ENCODE measurements around the gene SAP25. TPM values are rescaled to one million over a fixed set of nuclear protein-coding genes. Genes with fewer than 3 reads are reported as not detected.
"Not testable (repeated sequence)": the region's sequence is repeated elsewhere in the genome, so short reads cannot be mapped to it uniquely, and the experiment has no call there.

Gene SAP25
- total RNA-seq, 1 experiment from 2014 or later: not detected

DNA sequence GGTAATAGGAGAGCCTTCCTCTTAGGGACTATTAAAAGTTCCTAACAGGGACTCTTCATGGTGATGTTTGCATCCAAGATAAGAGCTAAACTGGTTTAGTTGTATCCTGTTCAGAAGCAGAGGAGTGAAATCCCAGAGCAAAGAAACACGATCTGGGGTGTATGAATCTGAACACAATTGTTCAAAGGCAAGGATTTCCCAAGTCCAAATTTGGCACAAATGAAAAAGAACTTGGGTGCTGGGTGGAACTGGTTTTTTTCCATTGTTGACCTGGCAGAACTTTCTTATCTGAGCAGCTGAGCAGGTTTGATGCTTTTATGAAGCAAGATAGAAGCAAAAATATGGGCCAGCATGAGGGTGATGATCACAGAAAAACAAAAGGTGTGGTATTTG lies 28.7 kb downstream of the SAP25 start:
- in situ Hi-C loops (cut with HindIII; ENCODE audit: low sequenced_read_pairs): no loop called here
- peak; percentile 78 for DNase-seq (ENCODE audit: low spot score)

DNA sequence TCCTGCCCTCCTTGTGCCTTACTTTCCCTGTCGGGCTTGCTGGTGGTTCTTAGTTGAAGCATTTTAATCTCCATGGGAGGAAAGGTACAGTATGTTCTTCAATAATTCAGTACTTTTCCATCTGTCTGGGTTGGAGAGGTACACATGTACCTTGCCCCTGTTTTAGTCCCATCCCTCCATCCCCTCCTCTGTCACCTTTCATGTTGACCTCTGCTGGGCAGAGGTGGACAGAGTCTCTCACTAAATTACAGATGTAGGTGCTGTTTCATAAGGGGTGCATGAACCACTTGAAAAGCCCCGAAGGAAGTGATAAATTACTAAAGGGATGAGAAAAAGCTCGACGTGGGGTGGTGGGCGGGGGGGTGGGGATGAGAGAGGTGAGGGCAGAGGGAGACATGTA lies 29.3 kb downstream of the SAP25 start:
- in situ Hi-C loops (cut with HindIII; ENCODE audit: low sequenced_read_pairs): no loop called here
- DNase-seq (ENCODE audit: low spot score): peak; percentile 39

DNA sequence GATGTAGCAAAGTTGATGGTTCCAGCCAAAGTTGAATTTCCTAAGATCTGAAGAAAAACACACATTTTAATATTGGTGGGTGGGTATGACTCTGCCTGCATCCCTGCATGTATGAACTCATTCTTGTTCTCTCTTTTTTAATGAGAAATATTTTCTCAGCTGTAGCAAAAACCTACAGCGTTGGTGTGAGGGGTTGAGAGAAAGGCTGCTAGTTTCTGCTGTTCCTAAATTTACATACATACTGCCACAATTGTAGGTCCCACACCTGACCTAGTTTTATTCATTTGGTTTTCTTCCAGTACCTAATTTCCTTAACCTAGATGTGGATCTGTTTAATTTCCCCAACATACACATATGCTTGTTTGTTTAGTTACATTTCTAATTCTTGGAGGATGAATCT lies 30.1 kb downstream of the SAP25 start:
- in situ Hi-C loops (cut with HindIII; ENCODE audit: low sequenced_read_pairs): no loop called here
- DNase-seq (ENCODE audit: low spot score): peak; percentile 68

DNA sequence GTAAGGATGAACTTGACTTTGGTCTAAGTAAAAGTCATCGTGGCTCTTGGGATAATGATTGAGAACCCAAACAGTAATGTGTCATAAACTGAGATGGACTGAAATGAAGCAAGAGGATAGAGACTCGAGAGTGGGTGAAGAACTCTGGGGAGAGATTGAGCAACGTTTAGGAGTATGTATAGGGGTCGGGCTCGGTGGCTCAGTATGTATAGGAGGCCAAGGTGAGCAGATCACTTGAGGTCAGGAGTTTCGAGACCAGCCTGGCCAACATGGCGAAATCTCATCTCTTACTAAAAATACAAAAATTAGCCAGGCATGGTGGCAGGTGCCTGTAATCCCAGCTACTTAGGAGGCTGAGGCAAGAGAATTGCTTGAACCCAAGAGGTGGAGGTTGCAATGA lies 32.4 kb downstream of the SAP25 start:
- in situ Hi-C loops (cut with HindIII; ENCODE audit: low sequenced_read_pairs); DNase-seq (ENCODE audit: low spot score): not testable (repeated sequence)

DNA sequence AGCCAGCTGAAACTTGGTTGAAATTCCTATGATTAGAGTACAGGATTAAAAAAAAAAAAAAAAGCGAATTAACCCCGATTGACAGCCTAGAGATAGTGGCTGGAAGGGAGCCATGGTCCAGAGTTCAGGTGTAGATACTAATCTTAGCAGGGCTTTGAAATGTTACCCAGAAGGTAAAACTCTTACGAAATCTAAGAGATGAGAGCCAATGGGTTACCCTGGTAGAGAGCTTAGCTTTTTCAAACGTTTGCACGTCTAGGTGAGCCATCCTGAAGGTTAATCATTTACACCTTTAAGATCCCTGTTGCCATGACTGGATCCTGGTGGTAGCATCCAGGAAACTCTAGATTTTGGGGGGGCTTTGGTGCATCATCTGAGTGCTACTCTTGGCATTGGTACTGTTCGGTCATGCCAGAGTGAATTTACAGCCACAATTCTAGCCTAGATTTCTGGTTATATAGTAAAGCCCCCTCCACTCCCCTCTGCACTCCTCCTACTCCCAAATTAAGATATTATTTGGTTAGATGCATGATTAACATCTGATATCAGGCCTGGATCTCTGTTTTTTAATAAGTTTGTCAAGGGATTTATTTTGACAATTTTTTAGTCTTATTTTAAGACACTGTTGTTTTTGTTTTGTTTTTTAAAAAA lies 33.5 kb downstream of the SAP25 start:
- in situ Hi-C loops (cut with HindIII; ENCODE audit: low sequenced_read_pairs): no loop called here
- DNase-seq (ENCODE audit: low spot score): no peak

DNA sequence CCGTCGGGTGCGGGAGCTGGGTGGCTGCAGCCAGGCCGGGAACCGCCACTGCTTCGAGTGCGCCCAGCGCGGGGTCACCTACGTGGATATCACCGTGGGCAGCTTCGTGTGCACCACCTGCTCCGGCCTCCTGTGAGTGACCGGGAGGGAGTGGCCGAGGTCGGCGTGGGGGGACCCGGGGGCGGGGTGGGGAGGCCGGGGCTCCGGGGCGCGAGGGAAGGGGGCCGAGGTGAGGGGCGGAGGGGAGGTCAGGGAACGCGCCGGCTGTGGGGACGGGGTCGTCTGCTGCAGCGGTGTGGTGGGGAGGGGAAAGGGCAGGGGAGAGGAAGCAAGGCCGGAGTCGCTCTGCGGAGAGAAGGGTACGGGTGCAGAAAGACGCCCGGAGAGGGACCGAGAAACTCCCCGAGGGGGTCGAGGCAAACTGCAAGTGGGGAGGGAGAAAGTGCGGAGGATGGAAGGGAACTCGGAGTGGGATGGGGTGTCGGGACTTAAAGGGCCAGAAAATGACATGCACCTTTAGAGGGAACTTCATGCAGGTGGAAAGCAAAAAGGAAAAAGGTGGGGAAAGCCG lies 34.2 kb downstream of the SAP25 start:
- in situ Hi-C loops (cut with HindIII; ENCODE audit: low sequenced_read_pairs): no loop called here
- no peak for DNase-seq (ENCODE audit: low spot score)

DNA sequence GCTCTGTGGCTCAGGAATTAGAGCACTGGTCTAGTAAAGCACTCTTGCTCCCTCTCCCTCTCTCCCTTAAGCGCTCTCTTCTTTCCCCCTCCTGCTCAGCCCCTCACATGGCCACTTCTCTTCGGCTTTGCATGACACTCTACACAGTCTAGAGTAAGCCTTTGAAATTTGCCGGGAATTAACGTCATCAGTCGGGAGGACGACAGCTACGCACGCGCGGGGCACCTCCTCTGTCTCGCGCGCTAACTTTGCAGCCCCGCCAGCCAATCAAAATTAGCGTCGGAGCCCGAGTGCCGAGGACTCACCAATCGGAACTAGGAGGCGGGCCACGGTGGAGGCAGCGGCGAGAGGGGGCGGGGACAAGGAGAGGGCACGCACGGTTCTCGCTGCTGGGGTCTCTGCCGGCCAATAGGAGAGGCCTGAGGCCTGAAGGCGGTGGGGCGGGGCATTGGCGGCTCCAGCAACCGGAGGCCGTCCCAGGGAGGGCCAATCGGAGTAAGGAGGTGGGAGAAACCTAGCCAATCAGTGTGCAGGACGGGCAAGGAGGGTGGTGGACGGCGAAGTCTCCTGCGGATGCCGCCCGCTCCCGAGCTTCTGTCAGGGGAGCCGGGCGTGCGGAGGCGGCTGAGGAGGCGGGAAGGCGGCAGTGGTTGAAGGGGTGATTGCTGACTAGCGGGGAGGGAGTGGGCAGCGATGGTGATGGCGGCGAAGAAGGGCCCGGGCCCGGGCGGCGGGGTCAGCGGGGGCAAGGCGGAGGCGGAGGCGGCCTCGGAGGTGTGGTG lies 34.9 kb downstream of the SAP25 start, which contains the start of gene AGFG2:
TSS of gene AGFG2 (plus strand) at position 550 of the 782 bp plus-strand sequence. CDS start at position 694, 144 bp downstream.
- in situ Hi-C loops (cut with HindIII; ENCODE audit: low sequenced_read_pairs): no loop called here
- peak; percentile 100 for DNase-seq (ENCODE audit: low spot score)

DNA sequence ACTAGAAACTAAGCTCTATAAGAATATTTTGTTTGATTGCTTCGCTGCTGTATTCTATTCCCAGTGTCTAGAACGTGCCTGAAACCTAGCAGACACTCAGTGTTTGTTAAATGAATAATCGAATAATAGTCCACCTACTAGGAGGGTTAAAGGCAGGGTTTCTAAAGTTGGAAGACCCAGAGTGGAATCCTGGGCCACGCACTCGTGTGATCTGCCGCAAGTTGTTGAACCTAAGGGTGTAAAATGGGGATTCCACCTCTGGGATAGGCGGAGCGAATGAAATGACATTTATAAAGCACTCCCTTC lies 35.4 kb downstream of the SAP25 start:
- in situ Hi-C loops (cut with HindIII; ENCODE audit: low sequenced_read_pairs): no loop called here
- no peak for DNase-seq (ENCODE audit: low spot score)

DNA sequence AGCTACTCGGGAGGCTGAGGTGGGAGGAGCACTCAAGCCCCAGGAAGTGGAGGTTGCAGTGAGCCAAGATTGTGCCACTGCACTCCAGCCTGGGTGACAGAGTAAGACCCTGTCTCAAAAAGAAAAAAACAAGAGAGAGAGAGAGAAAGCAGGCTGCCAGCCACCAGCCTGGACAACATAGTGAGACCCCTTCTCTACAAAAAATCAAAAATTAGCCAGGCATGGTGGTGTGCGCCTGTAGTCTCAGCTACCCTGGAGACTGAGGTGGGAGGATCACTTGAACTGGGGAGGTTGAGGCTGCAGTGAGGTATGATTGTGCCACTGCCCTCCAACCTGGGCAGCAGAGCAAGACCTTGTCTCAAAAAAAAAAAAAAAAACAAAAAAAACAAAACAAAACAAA lies 37.0 kb downstream of the SAP25 start:
- DNase-seq (ENCODE audit: low spot score); in situ Hi-C loops (cut with HindIII; ENCODE audit: low sequenced_read_pairs): not testable (repeated sequence)

DNA sequence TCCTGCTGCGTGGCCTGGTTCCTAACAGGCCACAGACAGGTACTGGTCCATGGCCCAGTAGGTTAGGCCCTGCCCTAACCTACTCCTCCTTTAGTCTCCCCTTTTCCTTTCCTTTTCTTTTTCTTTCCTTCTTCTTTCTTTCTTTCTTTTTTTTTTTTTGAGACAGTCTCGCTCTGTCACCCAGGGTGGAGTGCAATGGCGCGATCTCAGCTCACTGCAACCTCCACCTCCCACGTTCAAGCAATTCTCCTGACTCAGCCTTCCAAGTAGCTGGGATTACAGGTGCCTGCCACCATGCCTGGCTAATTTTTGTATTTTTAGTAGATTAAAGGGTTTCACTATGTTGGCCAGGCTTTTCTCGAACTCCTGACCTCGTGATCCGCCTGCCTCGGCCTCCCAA lies 37.7 kb downstream of the SAP25 start:
- in situ Hi-C loops (cut with HindIII; ENCODE audit: low sequenced_read_pairs); DNase-seq (ENCODE audit: low spot score): not testable (repeated sequence)

DNA sequence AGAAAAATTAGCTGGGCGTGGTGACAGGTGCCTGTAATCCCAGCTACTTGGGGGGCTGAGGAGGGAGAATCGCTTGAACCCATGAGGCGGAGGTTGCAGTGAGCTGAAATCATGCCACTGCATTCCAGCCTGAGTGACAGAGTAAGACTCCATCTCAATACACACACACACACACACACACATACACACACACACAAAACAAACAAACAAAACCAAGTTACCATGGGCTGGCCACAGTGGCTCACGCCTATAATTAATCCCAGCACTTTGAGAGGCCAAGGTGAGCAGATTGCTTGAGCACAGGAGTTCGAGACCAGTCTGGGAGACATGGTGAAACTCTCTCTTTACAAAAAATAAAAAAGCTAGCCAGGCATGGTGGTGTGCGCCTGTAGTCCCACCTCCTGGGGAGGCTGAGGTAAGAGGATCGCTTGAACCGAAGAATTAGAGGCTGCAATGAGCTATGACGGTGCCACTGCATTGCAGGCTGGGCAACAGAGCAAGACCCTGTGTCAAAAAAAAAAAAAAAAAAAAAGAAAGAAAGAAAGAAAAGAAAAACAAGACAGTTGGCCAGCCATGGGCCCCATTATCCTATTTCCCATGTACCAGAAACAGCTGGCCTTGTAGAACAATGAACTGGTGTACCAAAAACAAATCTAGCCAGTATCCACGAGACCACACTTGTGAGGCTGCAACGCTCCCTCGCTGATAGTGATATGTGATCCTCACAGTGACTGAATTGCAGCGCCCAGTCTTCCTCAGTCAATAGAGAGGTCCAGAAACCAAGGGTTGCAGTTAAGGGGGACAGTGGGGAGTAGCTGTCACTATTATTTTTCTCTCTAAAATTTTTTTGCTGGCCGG lies 41.3 kb downstream of the SAP25 start:
- DNase-seq (ENCODE audit: low spot score): no peak
- in situ Hi-C loops (cut with HindIII; ENCODE audit: low sequenced_read_pairs): no loop called here

DNA sequence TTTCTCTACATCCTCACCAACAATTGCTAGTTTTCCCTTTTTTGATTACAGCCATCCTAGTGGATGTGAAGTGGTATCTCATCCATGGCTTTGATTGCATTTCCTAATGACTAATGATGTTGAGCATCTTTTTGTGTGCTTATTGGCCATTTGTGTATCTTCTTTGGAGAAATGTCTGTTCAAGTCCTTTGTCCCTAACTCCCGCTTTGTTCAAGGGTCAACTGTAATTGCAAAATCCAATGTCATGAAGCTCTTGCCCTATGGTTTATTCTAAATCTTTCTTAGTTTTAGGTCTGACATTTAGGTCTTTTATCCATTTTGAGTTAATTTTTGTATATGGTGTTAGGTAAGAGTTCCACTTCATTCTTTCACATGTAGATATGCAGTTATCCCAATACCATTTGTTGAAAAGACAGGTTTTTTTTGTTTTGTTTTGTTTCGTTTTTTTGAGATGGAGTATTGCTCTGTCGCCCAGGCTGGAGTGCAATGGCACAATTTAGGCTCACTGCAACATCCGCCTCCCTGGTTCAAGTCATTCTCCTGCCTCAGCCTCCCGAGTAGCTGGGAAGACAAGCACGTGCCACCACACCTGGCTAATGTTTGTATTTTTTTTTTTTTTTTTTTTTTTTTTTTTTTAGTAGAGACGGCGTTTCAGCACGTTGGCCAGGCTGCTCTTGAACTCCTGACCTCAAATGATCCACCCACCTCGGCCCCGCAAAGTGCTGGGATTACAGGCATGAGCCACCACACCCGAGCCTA lies 45.4 kb downstream of the SAP25 start:
- DNase-seq (ENCODE audit: low spot score); in situ Hi-C loops (cut with HindIII; ENCODE audit: low sequenced_read_pairs): not testable (repeated sequence)

DNA sequence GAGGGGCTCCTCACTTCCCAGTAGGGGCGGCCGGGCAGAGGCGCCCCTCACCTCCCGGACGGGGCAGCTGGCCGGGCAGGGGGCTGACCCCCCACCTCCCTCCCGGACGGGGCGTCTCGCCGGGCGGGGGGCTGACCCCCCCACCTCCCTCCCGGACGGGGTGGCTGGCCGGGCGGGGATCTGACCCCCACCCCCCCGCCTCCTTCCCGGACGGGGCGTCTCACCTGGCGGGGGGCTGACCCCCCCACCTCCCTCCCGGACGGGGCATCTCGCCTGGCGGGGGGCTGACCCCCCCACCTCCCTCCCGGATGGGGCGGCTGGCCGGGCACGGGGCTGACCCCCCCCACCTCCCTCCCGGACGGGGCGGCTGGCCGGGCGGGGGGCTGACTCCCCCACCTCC lies 50.5 kb downstream of the SAP25 start:
- DNase-seq (ENCODE audit: low spot score); in situ Hi-C loops (cut with HindIII; ENCODE audit: low sequenced_read_pairs): not testable (repeated sequence)

Other genes with a start within 250 kb of the SAP25 start
- gene PILRB, start 215.8 kb downstream of the SAP25 start, total RNA-seq (2014; rRNA removed; shearing (Covaris generic)): 14.7 and 21.5 TPM in 2 replicates
- 1.6 TPM in 1 of 2 replicates, not detected in the other for gene PILRA, start 200.4 kb downstream of the SAP25 start, total RNA-seq (2014; rRNA removed; shearing (Covaris generic))
- gene ZCWPW1, start 145.2 kb downstream of the SAP25 start, total RNA-seq (2014; rRNA removed; shearing (Covaris generic)): 0.54 and 0.62 TPM in 2 replicates
- 42.5 and 57.7 TPM in 2 replicates for gene MEPCE, start 144.1 kb downstream of the SAP25 start, total RNA-seq (2014; rRNA removed; shearing (Covaris generic))
- 56.1 and 59.4 TPM in 2 replicates for gene PPP1R35, start 137.4 kb downstream of the SAP25 start, total RNA-seq (2014; rRNA removed; shearing (Covaris generic))
- gene SPACDR, start 109.6 kb downstream of the SAP25 start, total RNA-seq (2014; rRNA removed; shearing (Covaris generic)): not detected in 2 replicates
- gene TSC22D4, start 94.7 kb downstream of the SAP25 start, total RNA-seq (2014; rRNA removed; shearing (Covaris generic)): 80.1 and 118 TPM in 2 replicates
- 17.3 and 23.0 TPM in 2 replicates for gene NYAP1, start 90.0 kb downstream of the SAP25 start, total RNA-seq (2014; rRNA removed; shearing (Covaris generic))
- 42.3 and 47.0 TPM in 2 replicates for gene AGFG2, start 34.7 kb downstream of the SAP25 start, total RNA-seq (2014; rRNA removed; shearing (Covaris generic))
- 6.5 and 12.1 TPM in 2 replicates for gene LRCH4, start 12.2 kb upstream of the SAP25 start, total RNA-seq (2014; rRNA removed; shearing (Covaris generic))
- 0.78 TPM in 1 of 2 replicates, not detected in the other for gene FBXO24, start 12.4 kb upstream of the SAP25 start, total RNA-seq (2014; rRNA removed; shearing (Covaris generic))
- 72.9 and 82.8 TPM in 2 replicates for gene PCOLCE, start 28.5 kb upstream of the SAP25 start, total RNA-seq (2014; rRNA removed; shearing (Covaris generic))
- 12.9 and 52.9 TPM in 2 replicates for gene MOSPD3, start 38.6 kb upstream of the SAP25 start, total RNA-seq (2014; rRNA removed; shearing (Covaris generic))
- 1.1 and 1.7 TPM in 2 replicates for gene TFR2, start 67.7 kb upstream of the SAP25 start, total RNA-seq (2014; rRNA removed; shearing (Covaris generic))
- 0.14 TPM in 1 of 2 replicates, not detected in the other for gene ACTL6B, start 82.5 kb upstream of the SAP25 start, total RNA-seq (2014; rRNA removed; shearing (Covaris generic))
- gene GNB2, start 99.8 kb upstream of the SAP25 start, total RNA-seq (2014; rRNA removed; shearing (Covaris generic)): 232 and 241 TPM in 2 replicates
- 20.6 and 28.1 TPM in 2 replicates for gene GIGYF1, start 120.3 kb upstream of the SAP25 start, total RNA-seq (2014; rRNA removed; shearing (Covaris generic))
- 116 and 136 TPM in 2 replicates for gene POP7, start 132.2 kb upstream of the SAP25 start, total RNA-seq (2014; rRNA removed; shearing (Covaris generic))
- gene EPO, start 146.6 kb upstream of the SAP25 start, total RNA-seq (2014; rRNA removed; shearing (Covaris generic)): not detected in 2 replicates
- not detected in 2 replicates for gene ZAN, start 159.7 kb upstream of the SAP25 start, total RNA-seq (2014; rRNA removed; shearing (Covaris generic))

Data from G401 (cell line).